ENCODE data around the gene CFAP43.

- no peak for TF ChIP-seq CTCF (conservative IDR thresholded peaks at IDR 0.05 in 1 of 2, IDR thresholded peaks at IDR 0.05 in 1 of 2; ENCODE audit: low read depth in 1 of 2, low read length in 2 of 2)
- TF ChIP-seq EZH2 (IDR thresholded peaks at IDR 0.05; ENCODE audit: low read length, missing control alignments), result no peak
These were observed 132.9 kb downstream of the CFAP43 start for GRCh38 chr10:104099269-104099668.

All from fibroblast of lung (primary cell).